HuH-7.5 (cell line): ENCODE results near the gene GJB3.
"Not testable (repeated sequence)": the region's sequence is repeated elsewhere in the genome, so short reads cannot be mapped to it uniquely, and the experiment has no call there.

Source experiments
- DNase-seq: peaks from one replicate; pipeline ENCODE4 v3.0.0; 2011; ENCODE audit warnings: low spot score

The GJB3 gene

GRCh38 chr1:34761176-34761761 is 19.7 kb upstream of the GJB3 start:
- no peak for DNase-seq

GRCh38 chr1:34761776-34762307 is 19.2 kb upstream of the GJB3 start:
- no peak for DNase-seq

DNA sequence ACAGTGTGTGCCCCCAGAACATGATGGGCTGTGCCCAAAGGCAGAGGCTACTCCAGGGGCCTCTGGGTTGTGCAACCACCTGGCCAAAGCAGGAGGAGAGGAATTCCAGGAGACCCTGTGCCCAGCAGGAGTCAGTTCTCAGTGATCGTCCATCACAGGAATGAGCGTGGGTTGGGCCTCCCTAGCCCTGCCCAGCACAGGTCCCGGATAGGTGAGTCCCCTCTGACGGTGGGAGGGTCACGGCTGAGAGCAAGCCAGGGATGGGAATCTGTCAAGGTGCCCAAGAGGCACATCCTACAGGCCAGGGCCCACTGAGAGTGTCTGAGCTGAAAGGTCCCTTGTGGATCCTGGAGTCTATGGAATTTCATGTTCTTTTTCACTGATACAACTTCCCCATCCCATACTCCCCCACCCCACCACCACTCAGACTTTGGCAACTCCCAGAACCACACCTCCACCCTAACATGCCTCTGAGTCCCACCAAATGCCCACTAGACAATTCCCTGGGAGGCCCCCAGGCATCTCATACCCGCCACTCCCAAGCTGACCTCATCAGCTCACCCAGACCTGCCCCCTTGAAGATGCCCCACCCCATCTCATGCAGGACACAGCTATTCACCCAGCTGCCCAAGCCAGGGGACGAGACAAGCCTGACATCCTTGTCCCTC is 18.4 kb upstream of the GJB3 start:
- DNase-seq = no peak

DNA sequence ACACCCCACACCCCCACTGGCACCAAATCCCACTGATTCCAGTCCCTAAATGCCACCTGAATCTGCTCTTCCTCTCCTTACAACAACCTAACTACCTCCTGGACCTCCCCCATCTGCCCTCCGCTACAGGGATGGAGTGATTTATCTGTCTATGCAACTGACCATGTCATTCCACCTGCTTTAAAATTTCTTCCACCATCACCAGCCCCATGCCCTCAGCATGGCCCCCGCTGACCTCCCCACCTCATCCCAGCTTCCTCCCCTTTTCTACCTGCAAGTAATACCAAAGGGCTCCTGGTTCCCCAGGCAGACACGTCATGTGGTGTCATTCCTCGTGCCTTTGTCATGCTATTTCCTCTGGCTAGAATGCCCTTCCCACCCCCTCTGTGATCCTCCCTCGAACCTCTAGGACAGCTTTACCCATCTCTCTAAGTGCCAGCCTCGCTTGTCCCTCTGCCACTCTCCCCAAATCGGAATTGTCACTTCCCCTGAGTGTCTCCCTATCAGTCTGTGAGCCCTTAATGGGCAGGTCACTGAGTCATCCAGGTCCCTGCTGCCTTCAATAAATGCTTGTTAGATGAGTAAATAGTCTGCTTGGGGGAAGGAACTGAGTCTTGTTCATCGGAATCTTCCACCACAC is 17.8 kb upstream of the GJB3 start:
- no peak for DNase-seq

- DNase-seq = no peak
Observed at GRCh38 chr1:34768856-34769255, 12.2 kb upstream of the GJB3 start.

GRCh38 chr1:34770891-34771504 is 10.0 kb upstream of the GJB3 start:
- DNase-seq = no peak

GRCh38 chr1:34771573-34772371 is 9.2 kb upstream of the GJB3 start:
- DNase-seq = no peak

DNA sequence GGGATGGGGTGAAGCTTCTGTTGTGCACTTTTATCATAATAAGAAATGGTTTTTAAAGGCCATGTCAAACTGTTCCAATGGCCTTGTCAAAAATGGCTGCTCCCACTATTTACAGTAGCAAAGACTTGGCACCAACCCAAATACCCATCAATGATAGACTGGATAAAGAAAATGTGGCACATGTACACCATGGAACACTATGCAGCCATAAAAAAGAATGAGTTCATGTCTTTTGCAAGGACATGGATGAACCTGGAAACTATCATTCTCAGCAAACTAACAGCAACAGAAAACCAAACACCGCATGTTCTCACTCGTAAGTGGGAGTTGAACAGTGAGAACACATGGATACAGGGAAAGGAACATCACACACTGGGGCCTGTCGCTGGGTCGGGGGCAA is 7.9 kb upstream of the GJB3 start:
- DNase-seq = not testable (repeated sequence)

- no peak for DNase-seq
Observed at GRCh38 chr1:34774957-34775356, 6.1 kb upstream of the GJB3 start.

DNA sequence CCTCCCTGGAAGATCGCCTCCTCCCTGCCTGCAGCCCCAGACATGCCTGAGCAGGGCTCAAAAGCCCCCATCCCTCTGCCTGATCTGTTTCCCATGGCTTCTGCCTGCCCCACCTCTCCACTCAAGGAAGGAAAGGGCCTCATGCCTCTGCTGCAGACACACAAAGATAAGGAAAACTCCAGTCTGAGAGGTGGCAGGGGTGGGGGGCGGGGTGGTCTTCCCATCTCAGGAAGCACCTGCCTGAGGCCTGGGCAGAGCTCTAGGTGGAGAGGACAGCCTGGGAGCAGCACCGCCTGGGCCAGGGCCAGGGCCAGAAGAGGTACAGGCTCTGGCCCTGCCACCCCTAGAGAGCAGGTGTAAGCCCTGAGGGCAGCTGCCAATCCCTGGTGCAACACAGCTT is 4.1 kb upstream of the GJB3 start:
- DNase-seq = no peak

- DNase-seq = no peak
Observed at GRCh38 chr1:34777519-34778321, 3.3 kb upstream of the GJB3 start.

DNA sequence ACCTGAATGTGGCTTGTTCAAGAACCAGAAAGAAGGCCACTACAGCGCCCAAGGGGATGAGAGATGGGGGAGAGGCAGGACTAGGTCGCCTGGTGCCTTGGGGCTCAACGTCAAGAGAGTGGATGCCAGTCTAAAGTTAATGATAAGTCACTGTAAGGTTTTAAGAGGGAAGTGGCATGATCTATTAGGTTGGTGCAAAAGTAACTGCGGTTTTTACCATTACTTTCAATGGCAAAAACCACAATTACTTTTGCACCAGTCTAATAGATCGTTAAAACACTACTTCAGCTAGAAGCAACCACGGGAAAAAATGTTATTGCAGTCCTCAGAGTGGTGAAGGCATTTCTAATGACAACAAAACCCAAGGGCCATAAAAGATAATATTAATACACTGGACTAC is 2.6 kb upstream of the GJB3 start:
- DNase-seq = no peak

GRCh38 chr1:34779005-34779404 is 2.0 kb upstream of the GJB3 start:
- no peak for DNase-seq

- DNase-seq = no peak
Observed at GRCh38 chr1:34779526-34779925, 1.5 kb upstream of the GJB3 start.

DNA sequence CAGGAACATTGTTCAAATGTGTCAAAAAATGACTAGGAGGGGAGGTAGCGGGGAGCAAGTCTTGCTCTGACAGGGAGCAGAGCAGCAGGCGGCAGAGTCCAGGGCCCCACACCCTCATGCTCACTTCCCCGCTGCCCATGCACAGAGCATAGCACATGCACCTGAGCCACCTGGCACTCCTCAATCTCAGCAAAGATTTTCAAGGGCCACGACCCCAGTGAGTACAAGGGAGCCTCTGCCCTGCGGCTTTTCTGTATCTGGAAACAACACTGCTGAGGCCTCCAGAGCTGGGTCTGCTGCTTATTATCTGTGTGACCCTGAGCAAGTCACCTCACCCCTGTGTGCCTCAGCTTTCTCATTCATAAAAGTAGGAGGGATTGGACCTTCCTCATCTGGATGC is 1.1 kb upstream of the GJB3 start:
- DNase-seq = no peak

DNA sequence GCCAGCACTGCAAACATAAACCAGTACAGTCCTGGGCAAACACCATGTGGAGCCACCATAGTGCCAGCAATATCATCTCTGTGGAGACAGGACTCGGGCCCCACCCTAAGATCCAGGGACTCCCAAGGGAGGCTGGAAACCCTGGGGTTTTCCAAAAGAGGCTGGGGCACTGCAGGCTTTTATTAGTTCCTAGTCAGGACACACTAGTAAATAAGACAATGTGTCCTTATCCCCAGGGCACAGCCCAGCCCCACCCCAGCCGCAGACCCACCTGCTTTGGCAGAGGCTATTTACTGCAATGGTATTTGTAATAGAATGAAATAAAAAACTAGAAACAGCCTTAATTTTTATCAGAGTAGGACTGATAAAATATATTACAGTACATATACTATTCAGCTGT is 486 bp upstream of the GJB3 start:
- DNase-seq = no peak

- DNase-seq = peak; percentile 37
Observed at GRCh38 chr1:34781844-34782391, 904 bp downstream of the GJB3 start.

- no peak for DNase-seq
Observed at GRCh38 chr1:34784751-34785221, 3.8 kb downstream of the GJB3 start.

DNA sequence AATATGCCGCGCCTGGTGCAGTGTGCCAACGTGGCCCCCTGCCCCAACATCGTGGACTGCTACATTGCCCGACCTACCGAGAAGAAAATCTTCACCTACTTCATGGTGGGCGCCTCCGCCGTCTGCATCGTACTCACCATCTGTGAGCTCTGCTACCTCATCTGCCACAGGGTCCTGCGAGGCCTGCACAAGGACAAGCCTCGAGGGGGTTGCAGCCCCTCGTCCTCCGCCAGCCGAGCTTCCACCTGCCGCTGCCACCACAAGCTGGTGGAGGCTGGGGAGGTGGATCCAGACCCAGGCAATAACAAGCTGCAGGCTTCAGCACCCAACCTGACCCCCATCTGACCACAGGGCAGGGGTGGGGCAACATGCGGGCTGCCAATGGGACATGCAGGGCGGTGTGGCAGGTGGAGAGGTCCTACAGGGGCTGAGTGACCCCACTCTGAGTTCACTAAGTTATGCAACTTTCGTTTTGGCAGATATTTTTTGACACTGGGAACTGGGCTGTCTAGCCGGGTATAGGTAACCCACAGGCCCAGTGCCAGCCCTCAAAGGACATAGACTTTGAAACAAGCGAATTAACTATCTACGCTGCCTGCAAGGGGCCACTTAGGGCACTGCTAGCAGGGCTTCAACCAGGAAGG is 4.3 kb downstream of the GJB3 start:
- no peak for DNase-seq

DNA sequence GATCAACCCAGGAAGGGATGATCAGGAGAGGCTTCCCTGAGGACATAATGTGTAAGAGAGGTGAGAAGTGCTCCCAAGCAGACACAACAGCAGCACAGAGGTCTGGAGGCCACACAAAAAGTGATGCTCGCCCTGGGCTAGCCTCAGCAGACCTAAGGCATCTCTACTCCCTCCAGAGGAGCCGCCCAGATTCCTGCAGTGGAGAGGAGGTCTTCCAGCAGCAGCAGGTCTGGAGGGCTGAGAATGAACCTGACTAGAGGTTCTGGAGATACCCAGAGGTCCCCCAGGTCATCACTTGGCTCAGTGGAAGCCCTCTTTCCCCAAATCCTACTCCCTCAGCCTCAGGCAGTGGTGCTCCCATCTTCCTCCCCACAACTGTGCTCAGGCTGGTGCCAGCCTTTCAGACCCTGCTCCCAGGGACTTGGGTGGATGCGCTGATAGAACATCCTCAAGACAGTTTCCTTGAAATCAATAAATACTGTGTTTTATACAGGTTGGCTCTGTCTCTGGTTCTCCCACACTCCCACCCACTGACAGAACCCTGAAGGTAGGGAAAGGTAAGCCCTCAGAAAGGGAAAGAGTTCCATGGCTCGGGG is 5.0 kb downstream of the GJB3 start:
- no peak for DNase-seq
